ENCODE results near the gene PLEKHA6.

GRCh38 chr1:204333427-204333826, 26.3 kb downstream of the PLEKHA6 start:
- TF ChIP-seq, protein P1, sequence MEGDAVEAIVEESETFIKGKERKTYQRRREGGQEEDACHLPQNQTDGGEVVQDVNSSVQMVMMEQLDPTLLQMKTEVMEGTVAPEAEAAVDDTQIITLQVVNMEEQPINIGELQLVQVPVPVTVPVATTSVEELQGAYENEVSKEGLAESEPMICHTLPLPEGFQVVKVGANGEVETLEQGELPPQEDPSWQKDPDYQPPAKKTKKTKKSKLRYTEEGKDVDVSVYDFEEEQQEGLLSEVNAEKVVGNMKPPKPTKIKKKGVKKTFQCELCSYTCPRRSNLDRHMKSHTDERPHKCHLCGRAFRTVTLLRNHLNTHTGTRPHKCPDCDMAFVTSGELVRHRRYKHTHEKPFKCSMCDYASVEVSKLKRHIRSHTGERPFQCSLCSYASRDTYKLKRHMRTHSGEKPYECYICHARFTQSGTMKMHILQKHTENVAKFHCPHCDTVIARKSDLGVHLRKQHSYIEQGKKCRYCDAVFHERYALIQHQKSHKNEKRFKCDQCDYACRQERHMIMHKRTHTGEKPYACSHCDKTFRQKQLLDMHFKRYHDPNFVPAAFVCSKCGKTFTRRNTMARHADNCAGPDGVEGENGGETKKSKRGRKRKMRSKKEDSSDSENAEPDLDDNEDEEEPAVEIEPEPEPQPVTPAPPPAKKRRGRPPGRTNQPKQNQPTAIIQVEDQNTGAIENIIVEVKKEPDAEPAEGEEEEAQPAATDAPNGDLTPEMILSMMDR (IDR thresholded peaks at IDR 0.05), result no peak
- TF ChIP-seq POLR2AphosphoS5 (IDR thresholded peaks at IDR 0.05), result no peak

Measured in prostate gland (tissue), 2 donors.